HG03196 (cell line): ENCODE measurements around the gene OTOS.

Experiments
- ATAC-seq: cut with Tn5 transposase; IDR thresholded peaks from one replicate; pipeline ENCODE4 v1.9.1; 2021; ENCODE audit not compliant: unreplicated experiment

OTOS gene

GRCh38 chr2:240137596-240138253 is 2.7 kb downstream of the OTOS start:
- no peak for ATAC-seq

GRCh38 chr2:240136671-240137292 is 3.7 kb downstream of the OTOS start:
- ATAC-seq, result peak; percentile 7

- peak; percentile 88 for ATAC-seq
These were observed 4.3 kb downstream of the OTOS start, which contains the start of gene COPS9 for GRCh38 chr2:240136013-240136670. Gene COPS9 (minus strand): TSS chr2:240136305. CDS start chr2:240136284, 21 bp downstream.

GRCh38 chr2:240135706-240136012 is 4.8 kb downstream of the OTOS start:
- ATAC-seq, result no peak

GRCh38 chr2:240134956-240135520 is 5.4 kb downstream of the OTOS start:
- no peak for ATAC-seq

GRCh38 chr2:240134466-240134865 is 6.0 kb downstream of the OTOS start:
- no peak for ATAC-seq

GRCh38 chr2:240133401-240133800 is 7.1 kb downstream of the OTOS start:
- ATAC-seq, result no peak

- no peak for ATAC-seq
These were observed 7.8 kb downstream of the OTOS start for GRCh38 chr2:240132651-240132980.

- no peak for ATAC-seq
These were observed 8.4 kb downstream of the OTOS start for GRCh38 chr2:240131941-240132650.

GRCh38 chr2:240131296-240131695 is 9.2 kb downstream of the OTOS start:
- ATAC-seq, result no peak

- ATAC-seq, result no peak
These were observed 9.9 kb downstream of the OTOS start for GRCh38 chr2:240130393-240131195.

GRCh38 chr2:240129731-240130392 is 10.6 kb downstream of the OTOS start:
- no peak for ATAC-seq

GRCh38 chr2:240129311-240129710 is 11.1 kb downstream of the OTOS start:
- ATAC-seq, result no peak

- no peak for ATAC-seq
These were observed 11.8 kb downstream of the OTOS start for GRCh38 chr2:240128608-240129145.

GRCh38 chr2:240127911-240128607 is 12.4 kb downstream of the OTOS start:
- ATAC-seq, result no peak

- ATAC-seq, result no peak
These were observed 13.2 kb downstream of the OTOS start for GRCh38 chr2:240127191-240127750.

GRCh38 chr2:240126731-240127130 is 13.7 kb downstream of the OTOS start:
- ATAC-seq, result no peak

GRCh38 chr2:240125742-240126141 is 14.7 kb downstream of the OTOS start:
- no peak for ATAC-seq

- ATAC-seq, result no peak
These were observed 15.8 kb downstream of the OTOS start for GRCh38 chr2:240124651-240125030.
